ENCODE data around the gene ASGR1. TPM values are rescaled to one million over a fixed set of nuclear protein-coding genes. Genes with fewer than 3 reads are reported as not detected.

The ASGR1 gene
- polyA plus RNA-seq, 1 donor from 2014 or later, result 80.2 TPM

DNA sequence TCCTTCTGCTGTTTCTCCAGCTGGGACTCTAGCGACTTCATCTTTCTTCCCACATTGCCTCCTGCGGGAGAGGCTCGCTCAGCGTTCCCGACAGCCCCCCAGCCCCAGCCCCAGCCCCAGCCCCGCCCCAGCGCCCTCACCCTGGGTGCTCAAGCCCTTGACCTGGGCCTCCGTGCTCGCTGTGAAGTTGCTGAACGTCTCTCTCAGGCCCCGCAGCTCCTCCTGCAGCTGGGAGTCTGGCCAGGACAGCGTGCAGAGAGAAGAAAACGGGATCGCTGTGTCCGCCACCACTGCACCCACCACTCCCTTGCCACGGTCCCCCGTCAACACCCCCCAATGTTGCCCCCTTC is 2.4 kb downstream of the ASGR1 start:
- no peaks in the 10 kb centered on the region for H4K20me1 ChIP-seq (ENCODE audit: insufficient read depth)
- peak overlapping the region; percentile 82 for H3K4me3 ChIP-seq (ENCODE audit: low read length)
- peaks cover 5% of the 10 kb centered on the region for H3K79me2 ChIP-seq (replicated peaks; ENCODE audit: insufficient read depth, low read length)
- H2AFZ ChIP-seq (ENCODE audit: low read depth, low read length), result peak overlapping the region; percentile 73
- H3K36me3 ChIP-seq (ENCODE audit: insufficient read depth, low read length), result no peaks in the 10 kb centered on the region
- H3K27me3 ChIP-seq (ENCODE audit: insufficient read depth, low read depth, low read length), result no peaks in the 10 kb centered on the region
- peak overlapping the region; percentile 91 for H3K4me2 ChIP-seq (ENCODE audit: low read length)
- peak overlapping the region; percentile 93 for H3K27ac ChIP-seq (ENCODE audit: low read length)
- no peaks in the 10 kb centered on the region for H3K9me3 ChIP-seq (ENCODE audit: low read length)
- H3K9ac ChIP-seq (ENCODE audit: low read length), result peak overlapping the region; percentile 95
- no peaks in the 10 kb centered on the region for H3F3A ChIP-seq (ENCODE audit: insufficient read depth, low read length, poor library complexity, severe bottlenecking)
- no peaks in the 10 kb centered on the region for H3K9me2 ChIP-seq (ENCODE audit: insufficient read depth, low read length)
- no peak for TF ChIP-seq RAD21 (conservative IDR thresholded peaks at IDR 0.05)
- peak; percentile 42 for TF ChIP-seq POLR2AphosphoS5 (IDR thresholded peaks at IDR 0.05)
- TF ChIP-seq REST (IDR thresholded peaks at IDR 0.05; ENCODE audit: borderline replicate concordance), result no peak
- no peak for TF ChIP-seq MXI1 (conservative IDR thresholded peaks at IDR 0.05; ENCODE audit: poor library complexity, severe bottlenecking)
- TF ChIP-seq EZH2 (IDR thresholded peaks at IDR 0.05; ENCODE audit: borderline replicate concordance, insufficient read depth, low read length, poor library complexity, severe bottlenecking), result no peak
- TF ChIP-seq SMC3 (conservative IDR thresholded peaks at IDR 0.05; ENCODE audit: poor library complexity), result no peak

- Histone ChIP-seq H3K27me3 (ENCODE audit: insufficient read depth, low read depth, low read length) (no peaks in the 10 kb centered on the region), H3K36me3 (ENCODE audit: insufficient read depth, low read length) (no peaks in the 10 kb centered on the region), H3K27ac (ENCODE audit: low read length) (peak overlapping the region; percentile 93), H4K20me1 (ENCODE audit: insufficient read depth) (no peaks in the 10 kb centered on the region), H3F3A (ENCODE audit: insufficient read depth, low read length, poor library complexity, severe bottlenecking) (no peaks in the 10 kb centered on the region), H3K9ac (ENCODE audit: low read length) (peak overlapping the region; percentile 95), H2AFZ (ENCODE audit: low read depth, low read length) (peak overlapping the region; percentile 30), H3K9me2 (ENCODE audit: insufficient read depth, low read length) (no peaks in the 10 kb centered on the region), H3K9me3 (ENCODE audit: low read length) (no peaks in the 10 kb centered on the region), H3K79me2 (replicated peaks; ENCODE audit: insufficient read depth, low read length) (peaks cover 5% of the 10 kb centered on the region), H3K4me2 (ENCODE audit: low read length) (peak overlapping the region; percentile 91), H3K4me3 (ENCODE audit: low read length) (peak overlapping the region; percentile 82)
- TF ChIP-seq MXI1 (conservative IDR thresholded peaks at IDR 0.05; ENCODE audit: poor library complexity, severe bottlenecking) (no peak), REST (IDR thresholded peaks at IDR 0.05; ENCODE audit: borderline replicate concordance) (no peak), SMC3 (conservative IDR thresholded peaks at IDR 0.05; ENCODE audit: poor library complexity) (no peak), RAD21 (conservative IDR thresholded peaks at IDR 0.05) (no peak), EP300 (conservative IDR thresholded peaks at IDR 0.05; ENCODE audit: poor library complexity, severe bottlenecking) (no peak), TAF1 (IDR thresholded peaks at IDR 0.05; ENCODE audit: low read depth) (no peak), POLR2AphosphoS5 (IDR thresholded peaks at IDR 0.05) (no peak), EZH2 (IDR thresholded peaks at IDR 0.05; ENCODE audit: borderline replicate concordance, insufficient read depth, low read length, poor library complexity, severe bottlenecking) (no peak), CTCF (IDR thresholded peaks at IDR 0.05; ENCODE audit: poor library complexity, severe bottlenecking) (no peak)
Measured at GRCh38 chr17:7176107-7176840, 2.9 kb downstream of the ASGR1 start.
